Measurements from ENCODE around the gene KCP.

The KCP gene

DNA sequence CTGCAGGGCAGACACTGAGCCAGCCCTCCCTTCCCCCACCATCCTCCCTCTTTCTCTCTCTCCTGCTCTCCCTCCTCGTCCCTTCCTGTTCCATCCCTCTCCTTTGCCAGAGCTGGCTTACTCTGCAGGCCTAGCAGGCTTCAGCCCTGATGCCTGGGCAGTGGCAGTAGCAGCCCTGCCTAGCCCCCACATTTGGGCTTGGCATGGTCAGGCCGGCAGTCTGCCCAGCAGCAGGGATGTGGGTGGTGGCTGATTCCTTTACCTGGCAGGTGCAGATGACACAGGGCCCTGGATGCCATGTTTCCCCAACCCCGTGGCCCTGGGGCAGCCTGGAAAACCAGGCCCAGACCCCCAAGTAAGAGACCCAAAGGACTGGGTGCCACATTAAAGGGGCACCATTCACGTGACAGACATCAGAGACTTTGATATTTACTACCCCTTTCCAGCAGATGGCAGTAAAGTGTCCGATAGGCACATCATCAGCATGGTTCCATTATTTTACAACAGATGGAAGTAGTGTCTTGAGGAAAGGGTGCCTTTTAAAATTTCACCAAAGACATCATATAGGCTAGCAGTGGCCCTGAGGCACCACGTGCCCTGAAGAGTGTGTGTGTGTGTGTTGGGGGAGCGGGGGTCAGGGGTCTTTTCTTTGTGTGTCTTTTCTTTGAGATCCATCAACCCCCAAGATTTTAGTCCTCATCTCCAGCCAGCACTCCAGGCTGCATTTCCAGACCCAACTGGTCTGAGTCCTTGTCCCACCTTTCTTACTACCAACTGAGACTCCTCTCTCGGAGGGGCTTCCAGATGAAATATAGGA is 5.9 kb downstream of the KCP start:
- peak; percentile 20 to 47 for DNase-seq

DNA sequence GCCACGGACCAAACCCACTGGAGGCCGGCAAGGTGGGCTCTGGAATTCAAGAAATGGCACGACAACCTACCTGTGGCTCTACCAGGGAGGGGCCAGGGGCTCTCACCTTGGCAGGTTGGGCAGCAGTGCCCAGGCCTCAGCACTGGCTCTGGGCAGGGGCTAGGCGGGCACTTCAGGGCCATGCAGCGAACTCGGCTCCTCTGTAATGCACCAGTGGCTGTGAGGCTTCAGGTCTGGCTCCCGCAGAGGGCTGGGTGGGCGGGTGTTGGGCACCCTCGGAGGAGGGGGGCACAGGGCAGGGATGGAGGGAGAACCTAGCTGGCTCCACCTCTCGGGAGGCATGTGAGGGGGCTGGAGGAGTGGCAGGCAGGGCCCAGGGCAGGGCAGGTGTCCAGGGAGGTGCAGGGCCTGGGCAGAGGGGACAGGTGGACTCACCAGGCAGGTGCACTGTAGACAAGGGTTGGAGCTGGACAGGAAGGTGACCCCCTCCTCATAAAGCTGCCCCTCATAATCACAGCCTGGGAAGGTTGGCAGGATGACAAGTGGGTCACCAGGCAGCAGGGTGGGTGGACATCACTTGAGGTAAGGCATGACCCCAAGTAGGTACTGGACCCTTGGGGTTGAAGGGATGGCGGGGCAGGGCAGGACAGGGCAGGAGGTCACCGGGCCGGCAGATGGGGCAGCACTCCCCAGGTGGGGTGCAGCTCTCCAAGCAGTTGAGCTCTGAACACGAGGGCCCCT is 6.7 kb downstream of the KCP start:
- no peak for DNase-seq

DNA sequence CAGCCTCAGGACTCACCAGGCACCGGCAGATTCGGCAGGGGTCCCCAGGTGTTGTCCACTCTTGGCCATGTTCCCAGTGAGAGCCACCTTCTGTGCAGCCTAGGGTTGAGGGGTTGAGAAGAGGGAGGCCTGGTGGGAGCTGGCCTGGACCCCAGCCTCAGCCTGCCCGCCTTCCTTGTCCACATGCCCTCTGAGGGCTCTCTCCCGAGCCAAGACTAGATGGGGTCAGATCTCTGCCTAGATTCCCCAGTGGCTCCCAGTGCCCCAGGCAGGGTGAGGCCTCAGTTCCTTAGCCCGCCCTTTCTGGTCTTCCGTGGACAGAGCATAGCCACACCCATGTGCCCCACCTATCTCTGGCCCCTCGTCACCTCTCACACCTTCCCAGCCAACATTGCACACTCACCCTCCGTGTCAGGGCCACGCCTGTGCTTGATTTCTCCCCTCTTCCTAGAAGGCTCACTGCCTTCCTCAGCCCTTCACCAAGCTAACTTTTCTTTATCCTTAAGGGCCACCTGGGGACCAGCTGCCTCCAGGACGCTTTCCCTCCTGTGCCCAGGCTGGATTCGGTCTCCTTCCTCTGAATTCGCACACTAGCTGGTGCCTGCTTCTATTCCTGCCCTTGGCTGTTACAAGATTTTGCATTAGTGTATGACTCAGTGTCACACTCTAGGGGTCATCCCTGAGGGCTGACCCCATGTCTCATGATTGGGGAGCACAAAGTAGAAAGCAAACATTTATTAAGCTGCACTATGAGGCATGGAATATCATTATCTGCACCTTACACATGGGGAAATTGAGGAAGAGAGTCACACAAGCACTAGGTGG is 7.5 kb downstream of the KCP start:
- DNase-seq: no peak

DNA sequence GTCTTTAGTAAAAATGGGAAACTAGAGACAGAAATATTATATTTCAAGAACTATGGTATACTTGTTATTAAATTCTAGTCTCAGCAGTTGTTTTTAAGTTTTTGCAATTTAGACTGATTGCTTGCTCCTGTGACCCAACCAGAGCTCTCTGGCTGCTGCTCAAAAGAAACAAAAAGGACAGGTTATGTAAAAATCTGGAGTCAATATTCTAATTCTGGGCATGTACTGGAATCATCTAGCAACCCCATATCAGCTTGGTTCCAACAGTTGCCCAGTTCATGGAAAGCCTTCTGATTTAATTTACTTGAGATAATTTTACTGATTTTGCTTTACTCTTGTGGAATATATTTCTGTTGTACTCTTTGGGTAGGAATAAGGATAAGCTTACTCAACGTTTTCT is 10.3 kb downstream of the KCP start:
- no peak for DNase-seq

DNA sequence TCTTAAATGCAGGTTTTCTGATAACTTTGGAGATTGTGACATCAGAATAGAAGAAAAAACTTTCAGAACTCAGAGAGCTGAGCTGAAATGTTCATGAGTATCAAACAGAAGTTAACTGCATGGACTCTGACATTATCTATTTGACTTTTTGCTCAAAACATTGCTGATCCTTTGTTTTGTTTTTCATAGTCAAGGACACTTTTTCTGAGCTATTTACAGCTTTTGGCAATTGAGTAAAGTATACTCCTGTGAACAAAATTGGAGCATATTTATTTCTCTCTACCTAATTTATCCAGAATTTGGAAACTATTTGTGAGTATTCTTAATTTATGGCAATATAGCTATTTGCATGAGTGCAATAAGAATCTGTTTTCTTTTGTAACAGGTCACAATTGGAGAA is 11.1 kb downstream of the KCP start:
- DNase-seq: no peak

DNA sequence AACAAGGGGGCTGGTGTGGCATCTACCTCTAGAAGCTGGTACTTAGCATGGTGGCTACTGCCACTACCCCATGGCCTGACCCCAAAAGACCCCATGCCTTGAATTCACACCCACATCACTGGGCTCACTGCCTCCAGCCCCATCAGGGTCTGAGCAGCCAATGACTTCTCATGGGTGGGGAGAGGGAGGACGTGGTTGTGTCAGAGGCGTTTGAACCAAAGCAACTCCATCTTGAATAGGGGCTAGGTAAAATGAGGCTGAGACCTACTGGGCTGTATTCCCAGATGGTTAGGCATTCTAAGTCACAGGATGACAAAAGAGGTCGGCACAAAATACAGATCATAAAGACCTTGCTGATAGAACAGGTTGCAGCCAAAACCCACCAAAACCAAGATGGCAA is 15.2 kb downstream of the KCP start:
- no peak for DNase-seq

DNA sequence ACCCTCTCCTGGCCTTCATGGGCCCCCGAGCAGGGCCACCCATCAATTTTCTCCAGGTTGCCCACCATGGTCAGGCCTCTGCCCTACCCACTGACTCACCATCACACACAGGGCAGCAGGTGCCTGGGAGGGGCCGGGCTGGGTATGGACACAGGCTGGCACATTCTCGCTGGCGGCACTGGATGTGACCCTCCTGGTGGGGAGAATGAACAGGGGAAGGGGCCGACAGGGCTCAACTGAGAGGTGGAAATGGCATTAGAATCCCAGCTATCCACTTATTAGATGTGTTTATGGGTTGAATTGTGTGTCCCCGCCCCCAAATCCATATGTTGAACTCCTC is 16.4 kb downstream of the KCP start:
- no peak for DNase-seq

DNA sequence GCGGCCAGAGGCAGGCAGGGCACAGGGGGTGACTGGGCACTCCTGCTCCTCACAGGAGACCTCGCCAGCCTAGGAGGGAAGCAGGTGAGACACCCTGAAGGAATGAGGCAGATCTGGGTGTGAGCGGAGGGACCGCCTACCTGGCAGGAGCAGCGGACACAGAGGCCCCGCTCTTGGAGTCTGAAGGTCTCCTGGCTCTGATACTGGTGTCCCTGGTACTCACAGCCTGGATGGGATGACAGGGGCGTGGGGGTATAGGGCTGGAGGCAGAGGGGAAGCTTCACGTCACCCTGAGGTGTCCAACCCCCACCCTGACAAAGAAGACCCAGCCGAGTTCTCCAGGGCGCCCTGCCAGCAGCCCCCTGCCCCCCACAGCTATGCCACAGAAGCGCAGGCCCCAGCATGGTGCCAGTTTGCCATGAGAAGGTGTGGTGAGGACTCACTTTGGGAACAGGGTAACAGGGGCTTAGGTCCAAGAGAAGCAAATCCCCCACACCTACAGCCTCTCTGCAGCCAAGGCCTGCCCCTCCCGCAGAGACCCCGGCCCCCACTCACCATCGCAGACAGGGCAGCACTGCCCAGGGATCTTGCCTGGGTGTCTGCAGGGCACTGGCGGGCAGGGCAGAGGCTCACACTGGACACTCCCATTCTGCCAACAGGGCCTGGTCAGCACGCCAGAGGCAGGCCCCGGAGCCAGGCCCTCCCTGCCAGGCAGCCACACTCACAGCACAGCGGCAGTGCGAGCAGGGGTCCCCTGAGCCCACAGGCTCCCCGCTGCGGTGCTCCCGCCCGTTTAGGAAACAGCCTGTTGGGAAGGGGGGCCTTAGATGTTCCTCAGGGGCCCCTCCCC is 17.0 kb downstream of the KCP start:
- DNase-seq: no peak

DNA sequence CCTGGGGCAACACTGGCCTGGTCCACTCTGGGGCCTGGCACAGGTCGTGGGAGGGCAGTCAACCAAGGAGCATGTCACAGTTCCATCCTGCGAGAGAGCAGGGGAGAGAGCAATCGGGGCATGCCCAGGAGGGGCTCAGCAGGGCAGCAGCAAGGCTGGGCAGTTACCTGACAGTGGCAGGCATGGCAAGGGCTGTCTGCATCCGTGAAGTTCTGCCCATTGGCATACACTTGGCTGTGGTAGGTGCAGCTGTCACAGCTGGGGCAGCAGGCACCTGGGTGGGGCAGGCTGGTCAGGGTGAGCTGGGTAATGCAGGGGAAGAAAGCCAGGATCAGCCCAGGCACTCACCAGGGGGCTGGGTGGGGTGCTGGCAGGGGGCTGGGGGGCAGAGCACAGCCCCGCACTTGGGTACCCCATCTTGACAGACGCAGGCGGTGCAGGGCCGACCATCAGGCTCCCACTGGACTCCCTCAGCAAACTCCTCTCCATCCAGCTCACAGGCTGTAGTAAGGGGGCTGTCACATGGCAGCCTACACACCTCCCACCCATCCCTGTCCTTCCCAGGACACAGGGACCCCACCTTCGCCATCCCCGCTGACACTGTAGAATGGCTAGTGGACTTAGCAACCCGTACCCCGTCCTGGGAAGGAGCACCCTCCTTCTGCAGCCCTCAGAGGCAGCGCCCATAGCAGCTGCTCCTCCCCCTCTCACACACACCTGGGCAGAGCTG is 17.8 kb downstream of the KCP start:
- no peak for DNase-seq

DNA sequence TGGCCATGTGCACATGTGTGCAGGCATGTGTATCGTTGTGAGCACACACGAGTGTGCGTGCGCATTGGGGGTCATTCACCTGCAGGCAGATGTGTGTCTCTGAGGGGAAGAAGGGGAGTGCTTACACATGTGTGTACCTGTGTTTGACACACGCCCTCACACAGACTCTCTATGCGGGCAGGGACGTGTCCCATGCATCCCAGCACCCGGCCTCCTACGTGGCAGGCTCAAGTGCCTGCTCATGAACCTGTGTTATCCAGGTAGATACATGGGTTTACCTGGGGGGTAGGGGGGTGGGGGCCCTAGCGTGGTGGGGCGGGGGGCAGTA is 18.6 kb downstream of the KCP start:
- no peak for DNase-seq

DNA sequence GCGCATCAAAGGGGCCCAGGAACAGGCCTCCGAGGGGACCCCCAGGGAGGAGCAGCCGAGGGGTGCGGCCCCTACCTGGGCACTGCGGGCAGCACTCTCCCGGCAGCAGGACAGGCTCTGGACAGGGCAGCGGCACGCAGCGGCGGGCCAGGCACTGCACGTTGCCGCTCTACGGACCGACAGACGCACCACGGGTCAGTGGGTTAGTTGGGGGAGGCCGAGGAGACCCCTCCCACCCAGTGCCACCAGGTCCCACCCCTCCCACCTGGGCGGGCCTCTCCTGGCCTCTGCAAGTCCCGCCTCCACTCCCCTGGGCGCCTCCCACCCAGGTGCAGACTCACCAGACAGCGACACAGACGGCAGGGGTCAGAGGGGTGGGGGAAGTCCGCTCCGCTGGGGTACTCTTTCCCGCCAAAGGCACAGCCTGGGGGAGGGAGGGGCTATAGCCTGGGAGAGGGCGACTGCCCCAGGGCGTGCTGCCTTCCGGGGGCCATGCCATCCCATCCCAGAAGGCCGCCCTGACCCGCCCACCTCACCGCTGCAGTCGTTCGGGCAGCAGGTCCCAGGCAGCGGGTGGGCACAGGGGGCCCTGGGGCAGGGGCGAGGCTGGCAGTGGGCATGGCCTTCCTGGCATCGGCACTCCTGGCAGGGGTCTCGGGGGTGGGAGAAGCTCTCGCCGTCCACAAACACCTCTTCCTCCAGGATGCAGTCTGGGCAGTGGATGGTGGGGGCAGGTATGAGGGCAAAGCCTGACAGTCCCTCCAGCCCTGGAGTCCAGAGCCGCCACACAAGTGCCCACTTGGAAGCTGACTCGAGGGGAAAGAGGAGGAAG is 19.2 kb downstream of the KCP start:
- DNase-seq: no peak

DNA sequence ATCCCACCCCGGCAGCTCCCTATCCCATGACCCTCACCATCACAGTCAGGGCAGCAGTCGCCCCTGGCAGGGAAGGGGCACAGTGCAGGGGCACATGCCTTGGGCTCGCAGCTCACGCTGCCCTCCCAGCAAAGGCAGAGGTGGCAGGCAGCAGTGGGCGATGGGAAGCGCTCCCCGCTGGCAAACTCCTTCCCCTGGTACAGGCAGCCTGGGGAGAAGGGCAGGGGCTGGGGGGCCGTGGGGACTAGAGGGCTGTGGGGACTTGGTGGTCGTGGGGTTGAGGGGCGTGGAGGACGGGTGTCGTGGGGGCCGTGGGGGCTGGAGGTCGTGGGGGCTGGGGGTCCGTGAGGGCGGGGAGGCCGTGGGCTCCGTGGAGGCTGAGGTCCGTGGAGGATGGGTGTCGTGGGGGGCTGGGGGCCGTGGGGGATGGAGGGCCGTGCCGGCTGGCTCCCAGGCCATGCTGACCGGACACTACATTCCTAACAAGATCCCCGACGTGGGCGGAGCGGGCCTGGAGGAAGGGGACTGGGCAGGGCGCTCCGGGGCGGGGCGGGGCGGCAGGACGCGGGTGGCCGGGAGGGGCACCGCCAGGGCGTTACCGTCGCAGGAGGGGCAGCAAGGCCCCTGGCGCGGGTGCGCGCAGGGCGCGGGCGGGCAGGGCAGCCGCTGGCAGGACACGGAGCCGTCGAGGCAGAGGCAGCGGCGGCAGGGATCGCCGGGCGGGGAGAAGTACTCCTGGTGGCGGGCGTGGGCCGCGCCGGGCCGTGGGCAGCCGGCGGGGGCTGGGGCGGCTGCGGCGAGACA is 20.0 kb downstream of the KCP start:
- DNase-seq: no peak

DNA sequence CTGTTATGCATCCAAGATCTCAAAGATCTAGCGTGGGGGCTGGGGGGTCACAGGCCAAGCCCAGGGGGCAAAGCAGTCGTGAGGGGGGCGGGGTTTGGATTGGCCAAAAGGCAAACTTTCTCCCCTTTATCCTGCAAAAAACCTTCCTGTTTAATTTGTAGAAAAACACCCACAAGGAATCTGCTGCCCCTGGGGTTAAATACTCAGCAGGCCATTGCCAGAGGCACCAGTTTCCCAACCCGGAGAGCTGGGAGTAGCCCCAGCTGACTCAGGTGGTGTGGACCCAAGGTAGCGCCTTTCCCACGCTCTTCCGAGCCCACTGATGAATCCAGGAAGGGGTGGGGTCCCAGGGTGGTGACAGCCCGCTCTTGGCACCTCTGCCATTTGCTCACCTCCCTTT is 21.4 kb downstream of the KCP start:
- no peak for DNase-seq

DNA sequence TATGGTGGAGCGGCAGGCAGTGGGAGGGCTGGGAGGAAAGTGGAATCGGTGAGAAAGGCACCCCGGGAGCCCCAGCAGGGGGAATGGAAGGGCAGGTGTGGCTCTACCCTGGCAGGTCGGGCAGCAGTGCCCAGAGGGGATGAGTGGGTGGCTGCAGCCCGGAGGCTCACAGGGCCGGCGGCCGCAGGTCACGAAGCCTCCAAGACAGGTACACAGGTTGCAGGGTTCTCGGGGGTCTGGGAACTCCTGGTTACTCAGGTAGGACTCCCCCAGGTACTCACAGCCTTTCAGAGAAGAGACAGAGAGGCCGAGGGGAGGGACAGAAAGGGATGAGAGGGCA is 21.8 kb downstream of the KCP start:
- no peak for DNase-seq

DNA sequence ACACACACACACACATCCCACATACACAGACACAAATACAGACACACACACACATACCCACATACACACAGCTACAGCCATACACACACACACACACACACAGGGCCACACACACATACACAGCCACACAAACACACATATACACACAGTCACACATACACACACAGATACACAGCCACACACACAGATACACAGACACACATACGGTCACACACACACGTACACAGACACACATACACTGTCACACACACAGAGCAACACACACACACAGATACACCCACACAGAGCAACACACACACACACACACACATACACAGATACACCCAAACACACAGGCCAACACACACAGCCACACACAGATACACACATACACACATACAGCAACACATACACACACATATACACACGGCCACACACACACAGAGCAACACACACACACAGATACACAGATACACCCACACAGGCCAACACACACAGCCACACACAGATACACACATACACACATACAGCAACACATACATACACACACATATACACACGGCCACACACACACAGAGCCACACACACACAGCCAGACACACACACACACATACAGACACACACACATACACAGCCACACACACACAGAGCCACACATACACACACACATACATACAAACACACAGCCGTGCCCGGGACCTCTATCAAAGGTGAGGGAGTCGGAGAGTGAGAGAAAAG is 22.3 kb downstream of the KCP start:
- DNase-seq: no peak

DNA sequence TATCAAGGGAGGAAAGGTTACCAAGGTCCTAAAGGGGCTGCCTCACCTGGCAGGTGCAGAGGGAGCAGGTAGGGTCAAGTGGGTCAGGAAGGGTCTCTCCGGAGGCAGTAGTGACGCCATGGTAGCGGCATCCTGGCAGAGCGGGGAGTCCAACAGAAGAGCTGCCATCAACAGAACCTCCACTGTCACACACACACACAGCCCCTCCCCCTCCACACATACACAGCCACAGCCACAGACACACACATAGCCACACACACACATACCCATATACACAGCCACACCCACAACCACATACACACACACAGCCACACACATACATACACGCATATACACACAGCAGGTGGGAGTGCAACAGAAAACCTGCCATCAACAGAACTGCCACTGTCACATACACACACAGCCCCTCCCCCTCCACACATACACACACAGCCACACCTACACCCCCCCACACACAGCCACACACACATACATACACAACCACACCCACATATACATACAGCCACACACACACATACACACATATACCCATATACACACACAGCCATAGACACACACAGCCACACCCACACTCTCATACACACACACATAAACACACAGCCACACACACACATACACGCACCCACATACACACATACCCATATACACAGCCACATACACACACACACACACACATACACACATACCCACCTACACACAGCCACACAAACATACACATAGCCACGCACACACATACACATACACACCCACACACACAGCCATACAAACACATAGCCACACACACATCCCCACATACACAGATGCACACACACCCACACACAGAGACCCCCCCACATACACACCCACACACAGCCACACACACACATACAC is 23.1 kb downstream of the KCP start:
- no peak for DNase-seq

DNA sequence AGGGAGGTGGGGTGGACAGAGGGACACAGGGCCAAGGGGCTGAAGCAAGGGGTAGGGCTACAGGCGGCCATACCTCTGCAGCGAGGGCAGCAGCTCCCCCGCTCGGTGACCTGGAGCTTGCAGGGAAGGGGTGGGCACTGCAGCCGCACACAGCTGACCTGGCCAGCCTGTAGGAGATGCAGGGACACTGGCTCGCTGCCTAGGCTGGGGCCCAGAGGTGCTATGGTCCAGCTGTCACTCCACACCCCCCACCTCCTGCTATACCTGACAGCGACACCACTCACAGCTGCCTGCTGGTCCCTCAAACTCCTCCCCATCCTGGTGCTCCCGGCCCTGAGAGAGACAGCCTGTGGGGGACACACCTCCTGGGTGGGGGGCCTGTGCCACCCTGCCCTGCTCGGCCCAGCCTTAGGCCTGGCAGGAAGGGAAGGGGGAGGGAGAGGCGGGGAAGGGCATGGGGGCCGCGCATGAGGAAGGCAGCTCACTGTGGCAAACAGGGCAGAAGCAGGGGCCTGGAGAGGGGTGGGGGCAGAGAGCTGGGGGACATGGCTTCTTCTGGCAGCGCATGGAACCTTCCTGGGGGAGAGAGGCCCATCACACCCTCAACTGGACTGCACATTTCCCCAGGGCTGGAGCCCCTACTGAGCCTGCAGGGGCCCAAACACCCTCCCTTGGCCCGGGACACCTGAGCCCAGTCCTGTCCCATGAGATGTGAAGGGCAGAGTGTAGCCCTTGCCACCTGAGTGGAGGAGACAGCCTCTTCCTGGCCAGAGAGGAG is 23.9 kb downstream of the KCP start:
- DNase-seq: peak in 1 of 2 experiments; percentile 15
